Measurements from ENCODE around the gene GDF10. TPM values are rescaled to one million over a fixed set of nuclear protein-coding genes. Genes with fewer than 3 reads are reported as not detected.

The GDF10 gene
- total and polyA plus RNA-seq, 2 experiments from 2014 or later = 2.5 to 5.7 TPM

DNA sequence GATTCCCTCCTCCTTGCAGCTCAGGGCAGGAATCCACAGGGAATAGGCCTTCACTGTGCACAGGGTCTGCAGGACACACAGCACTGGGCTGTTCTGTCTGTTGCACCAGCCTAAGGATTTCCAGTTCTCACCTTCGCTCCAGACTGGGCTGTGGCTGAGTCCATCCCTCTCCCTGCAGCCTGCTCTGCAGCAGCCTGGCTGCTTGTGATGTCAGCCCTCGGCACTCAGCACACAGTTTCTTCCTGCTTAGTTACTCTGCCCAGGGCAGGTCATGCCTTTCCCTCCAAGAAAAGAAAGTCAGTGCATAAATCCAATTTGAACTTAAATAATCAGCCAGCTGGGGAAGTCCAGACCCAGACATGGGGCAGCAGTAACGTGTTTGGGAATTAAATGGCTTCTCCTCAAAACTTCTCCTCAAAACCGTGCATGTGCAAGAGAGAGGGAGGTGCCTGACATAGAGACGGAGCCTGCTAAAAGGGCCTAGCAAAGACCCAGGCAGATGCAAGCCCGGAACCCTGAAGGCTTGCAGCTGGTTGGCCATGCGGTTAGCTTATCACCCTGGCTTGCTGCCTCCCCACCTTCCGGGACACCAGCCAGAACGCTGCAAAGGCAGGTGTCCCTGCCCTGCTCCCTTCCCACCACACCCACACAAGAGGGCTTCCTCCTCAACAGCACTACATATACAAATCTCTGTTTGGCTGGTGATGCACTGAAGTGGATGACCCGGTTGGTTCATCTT is 11.4 kb downstream of the GDF10 start:
- Histone ChIP-seq H3K4me2 (no peak overlapping the region), H3K9me3 (ENCODE audit: low read depth) (no peaks in the 10 kb centered on the region), H4K20me1 (ENCODE audit: insufficient read depth, poor library complexity, severe bottlenecking) (no peaks in the 10 kb centered on the region), H3K9me2 (replicated peaks; ENCODE audit: insufficient read depth) (no peaks in the 10 kb centered on the region), H3K27ac (no peak overlapping the region), H3K4me3 (no peak overlapping the region), H3K4me1 (ENCODE audit: insufficient read depth) (peaks cover 11% of the 10 kb centered on the region), H2AFZ (no peak overlapping the region), H3K27me3 (peaks cover 5% of the 10 kb centered on the region), H3K36me3 (replicated peaks; ENCODE audit: insufficient read depth, low read depth) (no peaks in the 10 kb centered on the region), H3K79me2 (no peaks in the 10 kb centered on the region)
- DNase-seq (ENCODE audit: low spot score) = no peak
- 67% methylated on average over 10 of the region's 10 CpGs for WGBS (ENCODE audit: low lambda C conversion rate, missing lambda C conversion rate)
- TF ChIP-seq, protein P1, sequence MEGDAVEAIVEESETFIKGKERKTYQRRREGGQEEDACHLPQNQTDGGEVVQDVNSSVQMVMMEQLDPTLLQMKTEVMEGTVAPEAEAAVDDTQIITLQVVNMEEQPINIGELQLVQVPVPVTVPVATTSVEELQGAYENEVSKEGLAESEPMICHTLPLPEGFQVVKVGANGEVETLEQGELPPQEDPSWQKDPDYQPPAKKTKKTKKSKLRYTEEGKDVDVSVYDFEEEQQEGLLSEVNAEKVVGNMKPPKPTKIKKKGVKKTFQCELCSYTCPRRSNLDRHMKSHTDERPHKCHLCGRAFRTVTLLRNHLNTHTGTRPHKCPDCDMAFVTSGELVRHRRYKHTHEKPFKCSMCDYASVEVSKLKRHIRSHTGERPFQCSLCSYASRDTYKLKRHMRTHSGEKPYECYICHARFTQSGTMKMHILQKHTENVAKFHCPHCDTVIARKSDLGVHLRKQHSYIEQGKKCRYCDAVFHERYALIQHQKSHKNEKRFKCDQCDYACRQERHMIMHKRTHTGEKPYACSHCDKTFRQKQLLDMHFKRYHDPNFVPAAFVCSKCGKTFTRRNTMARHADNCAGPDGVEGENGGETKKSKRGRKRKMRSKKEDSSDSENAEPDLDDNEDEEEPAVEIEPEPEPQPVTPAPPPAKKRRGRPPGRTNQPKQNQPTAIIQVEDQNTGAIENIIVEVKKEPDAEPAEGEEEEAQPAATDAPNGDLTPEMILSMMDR (IDR thresholded peaks at IDR 0.05; ENCODE audit: poor library complexity) = no peak
- no peak for TF ChIP-seq EZH2phosphoT487 (IDR thresholded peaks at IDR 0.05; ENCODE audit: low read depth, severe bottlenecking, unreplicated experiment)
- TF ChIP-seq EZH2 (IDR thresholded peaks at IDR 0.05; ENCODE audit: borderline replicate concordance) = no peak

- WGBS (ENCODE audit: low lambda C conversion rate, missing lambda C conversion rate) = 34% methylated on average over 20 of the region's 20 CpGs
- TF ChIP-seq EZH2phosphoT487 (IDR thresholded peaks at IDR 0.05; ENCODE audit: low read depth, severe bottlenecking, unreplicated experiment) = no peak
- TF ChIP-seq EZH2 (IDR thresholded peaks at IDR 0.05; ENCODE audit: borderline replicate concordance) = no peak
- TF ChIP-seq, protein P1 (IDR thresholded peaks at IDR 0.05; ENCODE audit: poor library complexity) = peak; percentile 92
- Histone ChIP-seq H2AFZ (no peak overlapping the region), H3K4me2 (no peak overlapping the region), H3K4me1 (ENCODE audit: insufficient read depth) (peaks cover 11% of the 10 kb centered on the region), H3K9me2 (replicated peaks; ENCODE audit: insufficient read depth) (no peaks in the 10 kb centered on the region), H3K9me3 (ENCODE audit: low read depth) (no peaks in the 10 kb centered on the region), H3K4me3 (no peak overlapping the region), H4K20me1 (ENCODE audit: insufficient read depth, poor library complexity, severe bottlenecking) (no peaks in the 10 kb centered on the region), H3K27ac (no peak overlapping the region), H3K79me2 (no peaks in the 10 kb centered on the region), H3K36me3 (replicated peaks; ENCODE audit: insufficient read depth, low read depth) (no peaks in the 10 kb centered on the region), H3K27me3 (peaks cover 5% of the 10 kb centered on the region)
- DNase-seq (ENCODE audit: low spot score) = peak; percentile 88
Measured at GRCh38 chr10:47311932-47312662, 12.1 kb downstream of the GDF10 start.

GRCh38 chr10:47312663-47312995 is 12.6 kb downstream of the GDF10 start:
- peaks cover 11% of the 10 kb centered on the region for H3K4me1 ChIP-seq (ENCODE audit: insufficient read depth)
- no peak overlapping the region for H2AFZ ChIP-seq
- no peak for TF ChIP-seq EZH2phosphoT487 (IDR thresholded peaks at IDR 0.05; ENCODE audit: low read depth, severe bottlenecking, unreplicated experiment)
- no peak for TF ChIP-seq EZH2 (IDR thresholded peaks at IDR 0.05; ENCODE audit: borderline replicate concordance)
- TF ChIP-seq, protein P1 (IDR thresholded peaks at IDR 0.05; ENCODE audit: poor library complexity) = no peak
- no peaks in the 10 kb centered on the region for H3K9me2 ChIP-seq (replicated peaks; ENCODE audit: insufficient read depth)
- no peak overlapping the region for H3K4me2 ChIP-seq
- H3K27me3 ChIP-seq = peaks cover 5% of the 10 kb centered on the region
- no peak for DNase-seq (ENCODE audit: low spot score)
- no peak overlapping the region for H3K27ac ChIP-seq
- 78% methylated on average over 7 of the region's 7 CpGs for WGBS (ENCODE audit: low lambda C conversion rate, missing lambda C conversion rate)
- no peaks in the 10 kb centered on the region for H3K36me3 ChIP-seq (replicated peaks; ENCODE audit: insufficient read depth, low read depth)
- no peaks in the 10 kb centered on the region for H4K20me1 ChIP-seq (ENCODE audit: insufficient read depth, poor library complexity, severe bottlenecking)
- no peaks in the 10 kb centered on the region for H3K9me3 ChIP-seq (ENCODE audit: low read depth)
- H3K4me3 ChIP-seq = no peak overlapping the region
- no peaks in the 10 kb centered on the region for H3K79me2 ChIP-seq
